Breast epithelium (tissue), 3 donors: Measurements from ENCODE around the gene TNS2.

ENCODE experiments used
- CTCF ChIP-seq, 3 donors: fragments of 450-650 bp; IDR thresholded peaks; one replicate each; pipeline ENCODE4 v1.5.1; 2016 to 2017; ENCODE audit warnings: antibody characterized with exemption in 3 of 3, mild to moderate bottlenecking in 3 of 3, moderate library complexity in 3 of 3
- POLR2A ChIP-seq: fragments of 450-650 bp; IDR thresholded peaks from one replicate; pipeline ENCODE4 v1.6.1; 2016; ENCODE audit warnings: antibody characterized with exemption, mild to moderate bottlenecking, moderate library complexity
- POLR2AphosphoS5 ChIP-seq, 3 donors: sonication (generic); formaldehyde crosslinking; IDR thresholded peaks; one replicate each; pipeline ENCODE4 v1.6.1; 2017; ENCODE audit warnings: antibody characterized with exemption in 3 of 3

DNA sequence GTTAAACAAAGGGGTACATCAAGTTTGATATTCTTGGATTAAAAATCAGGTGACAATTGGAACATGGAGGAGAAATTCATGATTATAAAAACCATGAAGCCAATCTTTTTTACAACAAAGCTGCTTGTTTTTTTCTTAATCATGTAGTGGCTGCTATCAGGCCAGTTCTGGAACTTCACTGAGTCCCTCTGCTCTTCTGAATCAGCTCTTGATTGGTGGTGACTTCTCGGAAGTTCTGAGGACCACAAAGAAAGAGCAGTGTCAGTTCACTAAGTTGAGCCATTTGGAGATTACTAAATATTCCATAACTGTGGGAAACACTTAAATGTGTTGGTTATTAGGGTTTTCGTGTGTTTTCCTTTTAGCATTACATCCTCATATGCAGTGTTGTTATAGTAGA lies 35.2 kb upstream of the TNS2 start:
- no peak for TF ChIP-seq CTCF (IDR thresholded peaks at IDR 0.05)
- no peak for TF ChIP-seq POLR2A
- TF ChIP-seq POLR2AphosphoS5 (IDR thresholded peaks at IDR 0.05) = no peak
